Activated naive CD8-positive, alpha-beta T cell treated with anti-CD3 and anti-CD28 coated beads, Interleukin-2, amount 10 ng/mL, durations not matched to agents 7 days and 5 days (primary cell): Measurements from ENCODE around the gene SIK2. TPM values are rescaled to one million over a fixed set of nuclear protein-coding genes. Genes with fewer than 3 reads are reported as not detected.
"Not testable (repeated sequence)": the region's sequence is repeated elsewhere in the genome, so short reads cannot be mapped to it uniquely, and the experiment has no call there.

Experiments used
- ATAC-seq: fragments of 150-1000 bp; cut with Tn5 transposase; one replicate; pipeline ENCODE4 v1.10.0; 2021; ENCODE audit warnings: low read depth, moderate library complexity
- POLR2A ChIA-PET: fragments of 350-600 bp; sonication (Branson Sonifier 250); formaldehyde crosslinking; loops from one replicate; lab custom pipeline; 2021; ENCODE audit warnings: antibody characterized with exemption; lab: Charles Lee
- DNase-seq: peaks from one replicate; pipeline ENCODE4 v3.0.0; 2021
- H3K27ac Mint-ChIP-seq: one replicate; pipeline ENCODE4 v1.8.0; 2022; ENCODE audit warnings: mild to moderate bottlenecking, mixed read lengths
- H3K27me3 Mint-ChIP-seq: one replicate; pipeline ENCODE4 v1.8.0; 2022; ENCODE audit warnings: mild to moderate bottlenecking, moderate library complexity, mixed read lengths
- H3K36me3 Mint-ChIP-seq: one replicate; pipeline ENCODE4 v1.8.0; 2021; ENCODE audit warnings: mild to moderate bottlenecking, mixed read lengths
- H3K4me1 Mint-ChIP-seq: one replicate; pipeline ENCODE4 v1.8.0; 2021; ENCODE audit warnings: mixed read lengths
- H3K4me3 Mint-ChIP-seq: one replicate; pipeline ENCODE4 v1.8.0; 2022; ENCODE audit warnings: mild to moderate bottlenecking, moderate library complexity, mixed read lengths
- H3K9me3 Mint-ChIP-seq: one replicate; pipeline ENCODE4 v1.8.0; 2021; ENCODE audit warnings: mixed read lengths
- total RNA-seq, 2 experiments: library from RNA; stranded (reverse); gene quantifications; one replicate each; pipeline ENCODE4 v1.2.3, GENCODE V29; 2021

Gene SIK2
- total RNA-seq, 2 experiments from 2014 or later: 10.2 to 12.9 TPM

DNA sequence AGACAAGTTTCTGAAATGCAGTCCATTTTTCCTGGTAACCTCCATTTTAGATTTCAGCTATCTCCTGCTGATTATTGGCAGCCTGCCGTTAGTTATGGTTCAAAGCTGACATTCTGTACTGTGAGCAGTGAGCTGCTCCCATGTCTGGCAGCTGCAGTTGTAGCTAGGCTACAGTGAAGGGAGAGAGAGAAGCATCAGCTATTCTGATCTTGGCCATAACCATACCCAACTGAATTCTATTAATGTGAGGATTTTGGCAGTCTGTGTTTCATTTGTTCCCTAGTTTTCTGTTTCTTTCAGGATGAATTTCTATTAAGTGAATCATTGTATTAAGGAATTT, 33.4 kb downstream of the SIK2 start:
- Mint-ChIP-seq H3K4me3 (no peak overlapping the region), H3K27me3 (no peaks in the 10 kb centered on the region), H3K9me3 (peaks cover 4% of the 10 kb centered on the region), H3K27ac (no peak overlapping the region), H3K36me3 (peaks cover 27% of the 10 kb centered on the region), H3K4me1 (peaks cover 25% of the 10 kb centered on the region)
- POLR2A ChIA-PET: no interaction called here
- ATAC-seq (no peak), DNase-seq (no peak)

DNA sequence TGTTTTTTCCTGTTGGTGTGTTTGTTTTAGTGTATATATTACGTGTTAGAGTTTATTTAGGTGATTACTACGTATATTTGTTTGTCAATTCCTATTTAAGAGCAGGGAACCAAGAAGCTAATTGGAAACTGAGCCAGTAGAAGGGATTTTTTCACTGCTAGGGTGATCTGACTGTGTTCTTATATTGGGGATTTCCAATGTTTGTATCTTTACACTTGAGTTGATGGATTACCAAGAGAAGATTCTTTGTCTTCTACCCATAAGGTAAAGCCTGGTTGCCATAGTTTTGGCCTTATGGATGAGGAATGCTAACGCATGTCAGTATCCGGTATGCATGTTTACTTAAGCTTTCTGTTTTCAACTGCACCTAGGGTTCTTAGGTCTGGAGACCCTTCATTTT, 35.6 kb downstream of the SIK2 start:
- DNase-seq: no peak
- Mint-ChIP-seq H3K4me1 (peaks cover 25% of the 10 kb centered on the region), H3K36me3 (peaks cover 36% of the 10 kb centered on the region), H3K27me3 (no peaks in the 10 kb centered on the region), H3K4me3 (no peak overlapping the region), H3K9me3 (peaks cover 4% of the 10 kb centered on the region), H3K27ac (no peak overlapping the region)
- no peak for ATAC-seq
- POLR2A ChIA-PET: no interaction called here

DNA sequence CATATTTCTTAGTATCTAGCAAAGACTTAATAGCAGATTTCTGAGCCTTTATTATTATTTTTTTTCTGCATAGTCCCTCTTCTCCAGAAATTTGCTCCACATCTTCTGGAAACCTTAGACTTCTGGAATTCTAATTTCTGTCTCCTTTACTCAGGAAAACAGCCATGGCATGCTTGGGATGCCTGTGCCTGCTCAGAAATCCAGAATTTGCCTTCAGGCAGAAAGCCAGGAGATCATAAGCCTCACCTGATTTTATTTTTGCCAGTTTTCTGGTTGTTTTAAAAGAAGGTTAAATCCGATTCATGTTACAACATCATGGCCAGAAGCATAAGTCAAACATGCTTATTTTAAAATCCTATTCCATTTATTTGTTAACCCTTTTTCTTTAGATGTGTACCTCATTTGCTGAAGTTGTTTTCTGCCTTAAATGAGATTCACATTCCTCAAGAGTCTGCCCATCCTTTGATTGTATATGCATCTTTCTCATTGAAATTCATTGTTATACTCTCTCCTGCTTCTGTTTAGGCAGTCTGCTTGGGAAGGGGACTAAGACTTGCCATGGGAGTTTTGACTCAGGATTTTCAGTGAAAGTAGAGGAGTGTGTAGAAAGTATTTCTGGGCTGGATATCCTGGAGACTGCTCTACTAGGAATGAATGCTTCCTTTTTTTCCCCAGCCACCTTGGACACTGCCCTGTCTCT, 37.1 kb downstream of the SIK2 start:
- no peak for DNase-seq
- no peak for ATAC-seq
- H3K4me1 Mint-ChIP-seq: peaks cover 15% of the 10 kb centered on the region
- H3K27ac Mint-ChIP-seq: no peak overlapping the region
- no peak overlapping the region for H3K4me3 Mint-ChIP-seq
- POLR2A ChIA-PET: no interaction called here
- H3K36me3 Mint-ChIP-seq: peaks cover 35% of the 10 kb centered on the region
- H3K9me3 Mint-ChIP-seq: peaks cover 4% of the 10 kb centered on the region
- no peaks in the 10 kb centered on the region for H3K27me3 Mint-ChIP-seq

DNA sequence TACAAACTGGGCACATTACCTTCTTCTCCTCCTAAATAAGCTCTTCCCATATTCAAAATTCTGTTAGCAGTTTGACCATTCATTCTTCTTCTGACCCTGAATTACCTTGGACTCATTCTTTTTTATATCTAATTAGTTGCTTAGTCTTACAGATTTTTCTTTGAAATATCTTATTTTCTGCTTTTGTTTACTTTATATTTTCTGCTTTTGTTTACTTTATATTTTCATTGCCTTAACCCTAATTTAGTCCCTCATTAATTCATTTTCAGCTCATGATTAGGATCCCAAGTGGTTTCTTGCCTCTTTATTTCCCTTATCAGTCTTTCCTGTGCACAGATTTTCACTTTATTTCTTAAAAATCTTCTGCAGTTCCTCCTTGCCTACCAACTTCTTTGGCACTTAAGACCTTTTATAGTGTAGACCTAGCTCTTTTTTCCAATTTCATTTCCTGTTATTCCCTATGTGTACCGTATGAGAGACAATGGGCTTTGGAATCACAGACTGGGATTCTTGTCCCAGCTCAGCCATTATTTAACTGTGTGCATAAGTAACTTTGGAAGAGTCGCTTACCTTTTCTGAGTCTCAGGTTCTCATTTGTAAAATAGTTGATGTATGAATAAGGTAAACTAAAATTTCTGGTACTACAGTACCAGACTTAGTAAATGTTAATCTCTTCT, 39.2 kb downstream of the SIK2 start:
- Mint-ChIP-seq H3K27me3 (no peaks in the 10 kb centered on the region), H3K4me3 (no peak overlapping the region), H3K27ac (no peak overlapping the region), H3K4me1 (peaks cover 3% of the 10 kb centered on the region), H3K9me3 (no peaks in the 10 kb centered on the region), H3K36me3 (peaks cover 25% of the 10 kb centered on the region)
- POLR2A ChIA-PET: no interaction called here
- ATAC-seq (no peak), DNase-seq (no peak)

DNA sequence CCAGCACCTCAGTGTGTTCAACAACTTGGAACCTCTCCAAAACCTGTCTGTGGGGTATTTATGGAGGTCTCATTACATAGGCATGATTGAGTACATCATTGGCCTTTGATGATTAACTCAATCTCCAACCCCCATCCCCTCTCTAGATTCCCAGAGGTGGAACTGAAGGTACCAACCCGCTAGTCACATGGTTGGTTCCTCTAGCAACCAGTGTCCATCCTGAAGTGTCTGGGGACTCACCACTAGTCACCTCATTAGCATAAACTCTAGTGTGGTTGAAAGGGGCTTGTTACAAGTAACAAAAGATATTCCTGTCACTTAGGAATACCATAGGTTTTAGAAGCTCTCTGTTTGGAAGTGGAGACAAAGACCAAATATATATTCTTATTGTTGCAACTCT, 40.3 kb downstream of the SIK2 start:
- Mint-ChIP-seq H3K27me3 (no peaks in the 10 kb centered on the region), H3K9me3 (no peaks in the 10 kb centered on the region), H3K4me1 (peaks cover 3% of the 10 kb centered on the region), H3K36me3 (peaks cover 20% of the 10 kb centered on the region), H3K4me3 (no peak overlapping the region), H3K27ac (no peak overlapping the region)
- no peak for ATAC-seq
- DNase-seq: no peak
- POLR2A ChIA-PET: no interaction called here

DNA sequence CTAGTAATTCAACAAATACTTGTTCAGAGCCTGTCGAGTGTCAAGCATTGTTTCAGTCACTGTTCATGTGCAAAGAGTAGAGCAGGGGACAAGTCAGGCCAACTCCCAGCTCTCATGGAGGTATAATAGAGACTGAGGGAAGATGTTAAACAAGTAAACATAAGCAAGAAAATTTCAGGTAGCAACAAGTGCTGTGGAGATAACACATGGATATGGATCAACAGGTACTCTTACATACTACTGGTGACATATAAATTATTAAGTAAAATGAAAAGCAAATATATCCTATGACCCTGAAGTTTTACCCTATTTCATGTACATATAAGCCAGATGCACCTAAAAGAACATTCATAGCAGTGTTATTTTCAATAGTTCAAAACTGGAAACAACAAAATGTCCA, 42.7 kb downstream of the SIK2 start:
- Mint-ChIP-seq H3K4me3 (no peak overlapping the region), H3K27me3 (no peaks in the 10 kb centered on the region), H3K4me1 (no peaks in the 10 kb centered on the region), H3K36me3 (peaks cover 14% of the 10 kb centered on the region), H3K9me3 (no peaks in the 10 kb centered on the region), H3K27ac (no peak overlapping the region)
- no peak for ATAC-seq
- no peak for DNase-seq
- POLR2A ChIA-PET: no interaction called here

DNA sequence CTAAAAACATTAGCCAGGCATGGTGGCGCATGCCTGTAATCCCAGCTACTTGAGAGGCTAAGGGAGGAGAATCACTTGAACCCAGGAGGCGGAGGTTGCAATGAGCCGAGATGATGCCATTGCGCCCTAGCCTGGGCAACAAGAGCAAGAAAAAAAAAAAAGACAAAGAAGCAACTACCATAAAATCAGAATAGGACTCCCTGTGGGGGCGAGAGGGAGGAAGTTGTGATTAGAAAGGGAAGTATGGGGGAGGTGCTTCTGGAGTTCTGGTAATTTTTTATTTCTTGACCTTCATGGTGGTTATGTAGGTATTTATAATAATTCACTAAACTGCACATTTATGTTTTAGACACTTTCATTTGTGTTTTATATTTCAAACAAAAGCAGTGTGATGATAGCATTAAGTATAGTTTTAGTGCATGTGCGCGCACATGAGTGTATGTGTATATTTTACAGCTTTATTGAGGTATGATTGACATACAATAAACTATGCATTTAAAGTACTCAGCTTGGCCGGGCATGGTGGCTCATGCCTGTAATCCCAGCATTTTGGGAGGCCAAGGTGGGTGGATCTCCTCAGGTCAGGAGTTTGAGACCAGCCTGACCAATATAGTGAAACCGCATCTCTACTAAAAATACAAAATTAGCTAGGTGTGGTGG, 43.5 kb downstream of the SIK2 start:
- Mint-ChIP-seq H3K4me3 (no peak overlapping the region), H3K36me3 (peaks cover 11% of the 10 kb centered on the region), H3K27me3 (no peaks in the 10 kb centered on the region), H3K27ac (no peak overlapping the region), H3K4me1 (no peaks in the 10 kb centered on the region), H3K9me3 (no peaks in the 10 kb centered on the region)
- DNase-seq: no peak
- POLR2A ChIA-PET: no interaction called here
- ATAC-seq: no peak

DNA sequence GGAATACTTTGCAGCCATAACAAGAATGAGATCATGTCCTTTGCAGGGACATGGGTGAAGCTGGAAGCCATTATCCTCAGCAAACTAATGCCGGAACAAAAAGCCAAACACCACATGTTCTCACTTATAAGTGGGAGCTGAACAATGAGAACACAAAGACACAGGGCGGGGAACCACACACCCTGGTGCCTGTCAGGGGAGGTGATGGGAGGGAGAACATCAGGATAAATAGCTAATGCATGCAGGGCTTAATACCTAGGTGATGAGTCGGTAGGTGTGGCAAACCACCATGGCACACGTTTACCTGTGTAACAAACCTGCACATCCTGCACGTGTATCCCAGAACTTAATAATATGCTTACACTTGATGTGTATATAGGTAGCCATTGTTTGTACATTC, 49.1 kb downstream of the SIK2 start:
- DNase-seq, H3K36me3 Mint-ChIP-seq, H3K4me1 Mint-ChIP-seq, H3K9me3 Mint-ChIP-seq, H3K4me3 Mint-ChIP-seq, ATAC-seq, H3K27ac Mint-ChIP-seq, POLR2A ChIA-PET, H3K27me3 Mint-ChIP-seq: not testable (repeated sequence)

DNA sequence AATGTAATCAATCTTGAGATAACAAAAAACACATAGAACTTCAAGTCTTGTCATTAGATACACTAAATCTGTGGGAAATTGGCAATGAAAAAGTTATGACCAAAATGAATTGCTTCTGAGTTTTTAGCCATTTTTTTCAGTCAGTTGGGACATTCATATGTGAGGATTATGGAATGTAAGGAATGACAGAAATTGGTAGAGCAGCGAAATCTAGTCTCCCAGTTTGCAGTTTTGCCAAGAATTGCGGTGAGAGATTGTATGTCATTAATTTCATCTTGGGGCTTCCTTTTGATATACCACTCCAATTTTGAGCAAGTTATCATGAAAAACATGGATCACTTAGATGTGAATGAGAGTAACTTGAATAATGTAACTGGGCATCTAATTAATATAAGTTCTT, 49.9 kb downstream of the SIK2 start:
- H3K36me3 Mint-ChIP-seq: peaks cover 7% of the 10 kb centered on the region
- no peaks in the 10 kb centered on the region for H3K4me1 Mint-ChIP-seq
- H3K27me3 Mint-ChIP-seq: no peaks in the 10 kb centered on the region
- POLR2A ChIA-PET: no interaction called here
- H3K27ac Mint-ChIP-seq: no peak overlapping the region
- no peak for DNase-seq
- H3K4me3 Mint-ChIP-seq: no peak overlapping the region
- no peaks in the 10 kb centered on the region for H3K9me3 Mint-ChIP-seq
- no peak for ATAC-seq

DNA sequence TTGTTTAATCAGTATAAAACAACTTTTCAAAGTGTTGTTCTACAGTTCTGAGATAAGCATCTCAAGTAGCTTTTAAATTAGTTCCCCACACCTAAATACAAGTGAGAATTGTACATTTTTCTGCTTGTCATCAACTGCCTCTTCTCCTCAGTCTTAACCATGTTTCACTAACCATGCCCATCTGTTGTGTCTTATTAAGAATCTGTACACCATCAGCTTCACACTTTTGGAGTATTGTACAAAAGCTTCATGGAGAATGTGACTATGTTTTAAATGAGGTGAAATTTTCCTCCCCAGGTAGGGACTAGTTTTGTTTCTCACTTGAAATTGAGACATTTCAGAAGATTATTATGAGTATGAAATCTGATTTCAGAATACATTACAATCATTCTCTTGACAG, 52.4 kb downstream of the SIK2 start:
- Mint-ChIP-seq H3K27ac (no peak overlapping the region), H3K4me3 (no peak overlapping the region), H3K36me3 (peaks cover 11% of the 10 kb centered on the region), H3K9me3 (no peaks in the 10 kb centered on the region), H3K4me1 (no peaks in the 10 kb centered on the region), H3K27me3 (no peaks in the 10 kb centered on the region)
- no peak for DNase-seq
- POLR2A ChIA-PET: no interaction called here
- ATAC-seq: no peak

DNA sequence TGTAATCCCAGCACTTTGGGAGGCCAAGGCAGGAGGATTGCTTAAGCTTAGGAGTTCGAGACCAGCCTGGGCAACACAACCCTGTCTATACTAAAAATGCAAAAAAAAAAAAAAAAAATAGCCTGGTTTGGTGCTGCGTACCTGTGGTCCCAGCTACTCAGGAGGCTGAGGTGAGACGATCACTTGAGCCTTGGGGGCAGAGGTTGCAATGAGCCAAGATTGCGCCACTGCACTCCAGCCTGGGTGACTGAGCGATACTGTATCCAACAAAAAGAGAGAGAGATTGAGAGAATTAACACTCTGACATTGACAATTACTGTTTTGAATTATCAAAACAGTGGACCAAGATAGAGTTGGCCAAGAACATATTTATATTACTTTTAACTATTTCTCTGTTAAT, 53.7 kb downstream of the SIK2 start:
- POLR2A ChIA-PET: no interaction called here
- H3K27me3 Mint-ChIP-seq: no peaks in the 10 kb centered on the region
- DNase-seq: no peak
- no peaks in the 10 kb centered on the region for H3K4me1 Mint-ChIP-seq
- H3K36me3 Mint-ChIP-seq: peaks cover 11% of the 10 kb centered on the region
- H3K27ac Mint-ChIP-seq: no peak overlapping the region
- ATAC-seq: no peak
- no peak overlapping the region for H3K4me3 Mint-ChIP-seq
- no peaks in the 10 kb centered on the region for H3K9me3 Mint-ChIP-seq

DNA sequence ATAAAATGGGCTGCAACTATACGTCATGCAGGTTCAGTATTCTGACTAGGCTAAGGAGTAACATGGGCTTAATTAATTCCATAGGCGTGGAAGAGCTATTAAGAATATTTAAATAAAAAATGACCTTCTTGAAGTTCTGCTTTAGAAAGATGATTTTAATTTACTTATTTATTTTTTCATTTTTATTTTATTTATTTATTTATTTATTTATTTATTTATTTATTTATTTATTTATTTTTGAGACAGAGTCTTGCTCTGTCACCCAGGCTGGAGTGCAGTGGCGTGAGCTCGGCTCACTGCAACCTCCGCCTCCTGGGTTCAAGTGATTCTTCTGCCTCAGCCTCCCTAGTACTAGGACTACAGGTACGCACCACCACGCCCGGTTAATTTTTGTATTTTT, 55.7 kb downstream of the SIK2 start:
- H3K27me3 Mint-ChIP-seq, ATAC-seq, POLR2A ChIA-PET, DNase-seq, H3K9me3 Mint-ChIP-seq, H3K27ac Mint-ChIP-seq, H3K4me3 Mint-ChIP-seq, H3K4me1 Mint-ChIP-seq: not testable (repeated sequence)
- H3K36me3 Mint-ChIP-seq: peaks cover 18% of the 10 kb centered on the region

DNA sequence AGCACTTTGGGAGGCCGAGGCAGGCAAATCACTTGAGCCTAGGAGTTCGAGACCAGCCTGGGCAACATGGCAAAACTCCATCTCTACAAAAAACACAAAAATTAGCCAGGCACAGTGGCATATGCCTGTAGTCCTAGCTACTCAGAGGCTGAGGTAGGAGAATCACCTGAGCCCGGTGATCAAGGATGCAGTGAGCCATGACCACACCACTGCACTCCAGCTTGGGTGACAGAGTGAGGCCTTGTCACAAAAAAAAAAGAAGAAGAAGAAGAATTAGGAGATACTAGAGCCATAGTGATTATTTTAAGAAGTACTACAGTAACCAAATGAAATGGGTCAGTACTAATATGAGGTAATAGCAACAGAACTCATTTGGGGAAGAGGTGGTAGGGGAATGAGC, 56.2 kb downstream of the SIK2 start:
- POLR2A ChIA-PET, H3K4me3 Mint-ChIP-seq, H3K27ac Mint-ChIP-seq: not testable (repeated sequence)

More for the DNA sequence above, 56.2 kb downstream of the SIK2 start:
- DNase-seq, H3K27me3 Mint-ChIP-seq, ATAC-seq, H3K9me3 Mint-ChIP-seq, H3K4me1 Mint-ChIP-seq: not testable (repeated sequence)
- H3K36me3 Mint-ChIP-seq: peaks cover 14% of the 10 kb centered on the region
